HCT116 (cell line): ENCODE results near the gene ZEB1. TPM values are rescaled to one million over a fixed set of nuclear protein-coding genes. Genes with fewer than 3 reads are reported as not detected.

Experiments
- ATAC-seq: fragments of 200-7000 bp; cut with Tn5 transposase; 2 replicates; pipeline ENCODE4 v1.9.1; 2020; ENCODE audit warnings: mild to moderate bottlenecking, moderate library complexity
- BruUV-seq: library from RNA; stranded (reverse); fragments of 400-500 nt; replicated peaks from 2 replicates; lab custom pipeline; 2021; lab: Mats Ljungman, UMichigan
- CTCF ChIA-PET: fragments of 300-600 bp; sonication (Branson Sonifier 250); formaldehyde crosslinking; loops from one replicate; lab custom pipeline; 2021; ENCODE audit warnings: antibody characterized with exemption; lab: Charles Lee
- POLR2A ChIA-PET: fragments of 300-600, 350-600 bp; sonication (Branson Sonifier 250); formaldehyde crosslinking; loops from one replicate; lab custom pipeline; 2021; ENCODE audit warnings: antibody characterized with exemption; lab: Charles Lee
- RAD21 ChIA-PET, 2 experiments: fragments of 300-600 bp; sonication (Branson Sonifier 250); formaldehyde crosslinking; loops; one replicate each; lab custom pipeline; 2023; ENCODE audit warnings: low total read pairs in 2 of 2; ENCODE audit not compliant: uncharacterized antibody in 2 of 2, unreplicated experiment in 2 of 2, low non-redundant PET in 1 of 2; lab: Charles Lee
- DNase-seq: peaks from one replicate; pipeline ENCODE4 v3.0.0-alpha.2; 2010; ENCODE audit warnings: low read depth, low spot score
- H2AFZ ChIP-seq: fragments of 200-600 bp; shearing (Covaris generic), sonication (generic); 2 replicates; pipeline ENCODE4 v1.6.1; 2017; ENCODE audit warnings: low read depth, mixed run types, mixed read lengths, antibody characterized with exemption, low read length; ENCODE audit not compliant: poor library complexity, severe bottlenecking
- H3K27ac ChIP-seq: 2 replicates; pipeline ENCODE4 v1.5.1; 2012; ENCODE audit warnings: low read depth, low read length
- H3K27me3 ChIP-seq: fragments of 200-600 bp; sonication (generic); 2 replicates; pipeline ENCODE4 v1.6.1; 2016; ENCODE audit warnings: mixed run types, low read length, mixed read lengths; ENCODE audit not compliant: insufficient read depth
- H3K36me3 ChIP-seq, 2 experiments: fragments of 200-500 bp in 1 of 2; fragments of 200-600 bp in 1 of 2; sonication (Bioruptor generic) in 1 of 2; sonication (generic) in 1 of 2; 2 replicates each; pipeline versions ENCODE4 v1.5.1 to v1.6.1; 2014 to 2016; ENCODE audit warnings: low read length in 2 of 2, inconsistent platforms in 1 of 2, mixed read lengths in 1 of 2, mixed run types in 1 of 2; ENCODE audit not compliant: insufficient read depth in 2 of 2, control insufficient read depth in 1 of 2
- H3K4me1 ChIP-seq, 2 experiments: fragments of 200-600 bp in 1 of 2; sonication (generic) in 1 of 2; 2 replicates each; pipeline versions ENCODE4 v1.5.1 to v1.6.1; 2012 to 2017; ENCODE audit warnings: low read length in 2 of 2, inconsistent platforms in 1 of 2, mild to moderate bottlenecking in 1 of 2, mixed read lengths in 1 of 2, mixed run types in 1 of 2, moderate library complexity in 1 of 2; ENCODE audit not compliant: insufficient read depth in 2 of 2, control insufficient read depth in 1 of 2
- H3K4me2 ChIP-seq: fragments of 200-600 bp; sonication (generic); 2 replicates; pipeline ENCODE4 v1.6.1; 2017; ENCODE audit warnings: mixed run types, low read length, mixed read lengths
- H3K4me3 ChIP-seq, 2 experiments: fragments of 200-600 bp in 1 of 2; sonication (generic) in 1 of 2; replicated peaks in 1 of 2; 2 replicates each; pipeline ENCODE4 v1.5.1; 2011 to 2016; ENCODE audit warnings: low read length in 2 of 2, control low read depth in 1 of 2, low read depth in 1 of 2, mild to moderate bottlenecking in 1 of 2, mixed read lengths in 1 of 2, mixed run types in 1 of 2
- H3K79me2 ChIP-seq: fragments of 200-600 bp; sonication (generic); 2 replicates; pipeline ENCODE4 v1.6.1; 2017; ENCODE audit warnings: mild to moderate bottlenecking, mixed run types, low read length, moderate library complexity, mixed read lengths; ENCODE audit not compliant: insufficient read depth
- H3K9ac ChIP-seq: fragments of 200-600 bp; sonication (generic); 2 replicates; pipeline ENCODE4 v1.6.1; 2016; ENCODE audit warnings: low read length, mixed read lengths
- H3K9me2 ChIP-seq: fragments of 200-600 bp; sonication (generic), shearing (Covaris generic); 2 replicates; pipeline ENCODE4 v1.6.1; 2017; ENCODE audit warnings: mixed run types, mild to moderate bottlenecking, moderate library complexity; ENCODE audit not compliant: insufficient read depth
- H3K9me3 ChIP-seq, 2 experiments: fragments of 200-500 bp in 1 of 2; fragments of 200-600 bp in 1 of 2; sonication (Bioruptor generic) in 1 of 2; sonication (generic) in 1 of 2; 2 replicates each; pipeline ENCODE4 v1.6.1; 2014 to 2017; ENCODE audit warnings: low read length in 2 of 2, mixed read lengths in 2 of 2, inconsistent platforms in 1 of 2, low read depth in 1 of 2, mild to moderate bottlenecking in 1 of 2, mixed run types in 1 of 2, moderate library complexity in 1 of 2; ENCODE audit not compliant: control insufficient read depth in 1 of 2, insufficient read depth in 1 of 2
- H4K20me1 ChIP-seq: fragments of 200-600 bp; sonication (generic), shearing (Covaris generic); 2 replicates; pipeline ENCODE4 v1.6.1; 2017; ENCODE audit warnings: mixed run types, mild to moderate bottlenecking, moderate library complexity; ENCODE audit not compliant: insufficient read depth
- CBX3 ChIP-seq: IDR thresholded peaks from 2 replicates; pipeline ENCODE4 v1.6.1; 2012; ENCODE audit warnings: low read depth
- ELF1 ChIP-seq: IDR thresholded peaks from 2 replicates; pipeline ENCODE4 v1.6.1; 2012; ENCODE audit warnings: low read depth, borderline replicate concordance
- EZH2 ChIP-seq: fragments of 200-600 bp; sonication (generic); IDR thresholded peaks from 2 replicates; pipeline ENCODE4 v1.6.1; 2017; ENCODE audit warnings: antibody characterized with exemption, mixed run types
- POLR2AphosphoS5 ChIP-seq: IDR thresholded peaks from 2 replicates; pipeline ENCODE4 v1.6.1; 2011; ENCODE audit warnings: mild to moderate bottlenecking, low read depth, low read length, moderate library complexity
- SP1 ChIP-seq: IDR thresholded peaks from 2 replicates; pipeline ENCODE4 v1.6.1; 2012; ENCODE audit warnings: low read depth
- SRF ChIP-seq: IDR thresholded peaks from 2 replicates; pipeline ENCODE4 v1.6.1; 2012; ENCODE audit warnings: low read depth
- ZFX ChIP-seq: fragments of 450-650 bp; IDR thresholded peaks from 2 replicates; pipeline ENCODE4 v1.6.1; 2017
- intact Hi-C: fragments of 100-400 bp; cut with micrococcal nuclease; formaldehyde crosslinking; loops from 2 replicates; pipeline ENCODE4 v1.10.0; 2022
- total RNA-seq: library from RNA; stranded (reverse); gene quantifications from one replicate; pipeline ENCODE4 v1.2.1, GENCODE V29; 2021; ENCODE audit not compliant: unreplicated experiment
- TF ChIP-seq, protein P1 (sequence below), 3 experiments: fragments of 200-600 bp in 1 of 3; sonication (generic) in 1 of 3; IDR thresholded peaks in 2 of 3; conservative IDR thresholded peaks in 1 of 3; 2 replicates each; pipeline ENCODE4 v1.5.1; 2012 to 2017; ENCODE audit warnings: low read depth in 2 of 3, low read length in 2 of 3, antibody characterized with exemption in 1 of 3, borderline replicate concordance in 1 of 3, control low read depth in 1 of 3, mild to moderate bottlenecking in 1 of 3, mixed read lengths in 1 of 3, mixed run types in 1 of 3, moderate library complexity in 1 of 3; ENCODE audit not compliant: insufficient read depth in 1 of 3
- TF ChIP-seq, protein P2 (sequence below): IDR thresholded peaks from 2 replicates; pipeline ENCODE4 v1.6.1; 2012; ENCODE audit warnings: low read depth
- TF ChIP-seq, protein P3 (sequence below): IDR thresholded peaks from 2 replicates; pipeline ENCODE4 v1.6.1; 2012
- TF ChIP-seq, protein P4 (sequence below): IDR thresholded peaks from 2 replicates; pipeline ENCODE4 v1.6.1; 2012

The ZEB1 gene
- total RNA-seq, 1 experiment from 2014 or later: 3.4 TPM

DNA sequence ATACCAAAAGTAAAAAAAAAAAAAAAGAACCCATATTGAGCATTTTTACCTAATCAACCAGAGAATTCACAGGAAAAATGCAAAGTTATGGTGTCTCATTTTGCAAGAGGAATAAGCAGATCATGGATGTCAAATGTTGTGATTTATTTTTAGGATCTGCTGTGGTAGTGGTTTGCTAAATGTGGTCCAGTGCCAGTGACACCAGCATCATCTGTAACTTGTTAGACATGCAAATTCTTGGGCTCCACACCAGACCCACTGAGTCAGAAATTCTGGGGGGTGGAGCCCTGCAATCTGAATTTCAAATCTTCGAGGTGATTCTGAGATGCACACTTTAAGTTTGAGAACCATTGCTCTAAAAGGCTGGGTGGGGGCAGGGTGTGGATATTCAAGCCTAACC lies 30.1 kb upstream of the ZEB1 start:
- ChIA-PET RAD21 (no interaction called here), CTCF (no interaction called here), POLR2A (interaction anchor here (0.6 kb wide), 1 partner anchor 252 kb away, joined by 3 read pairs; no protein-coding TSS in a partner anchor)
- H3K79me2 ChIP-seq: no peaks in the 10 kb centered on the region
- H3K4me3 ChIP-seq: no peak overlapping the region
- DNase-seq (no peak), ATAC-seq (no peak)
- no peak overlapping the region for H3K27ac ChIP-seq
- no peaks in the 10 kb centered on the region for H3K36me3 ChIP-seq
- H3K4me2 ChIP-seq: no peak overlapping the region
- BruUV-seq: no TSS peak
- intact Hi-C loops: no loop called here
- H3K9ac ChIP-seq: no peak overlapping the region
- H3K4me1 ChIP-seq: no peaks in the 10 kb centered on the region
- H3K9me2 ChIP-seq: no peaks in the 10 kb centered on the region
- no peak overlapping the region for H2AFZ ChIP-seq
- no peaks in the 10 kb centered on the region for H3K27me3 ChIP-seq
- TF ChIP-seq, protein P1, sequence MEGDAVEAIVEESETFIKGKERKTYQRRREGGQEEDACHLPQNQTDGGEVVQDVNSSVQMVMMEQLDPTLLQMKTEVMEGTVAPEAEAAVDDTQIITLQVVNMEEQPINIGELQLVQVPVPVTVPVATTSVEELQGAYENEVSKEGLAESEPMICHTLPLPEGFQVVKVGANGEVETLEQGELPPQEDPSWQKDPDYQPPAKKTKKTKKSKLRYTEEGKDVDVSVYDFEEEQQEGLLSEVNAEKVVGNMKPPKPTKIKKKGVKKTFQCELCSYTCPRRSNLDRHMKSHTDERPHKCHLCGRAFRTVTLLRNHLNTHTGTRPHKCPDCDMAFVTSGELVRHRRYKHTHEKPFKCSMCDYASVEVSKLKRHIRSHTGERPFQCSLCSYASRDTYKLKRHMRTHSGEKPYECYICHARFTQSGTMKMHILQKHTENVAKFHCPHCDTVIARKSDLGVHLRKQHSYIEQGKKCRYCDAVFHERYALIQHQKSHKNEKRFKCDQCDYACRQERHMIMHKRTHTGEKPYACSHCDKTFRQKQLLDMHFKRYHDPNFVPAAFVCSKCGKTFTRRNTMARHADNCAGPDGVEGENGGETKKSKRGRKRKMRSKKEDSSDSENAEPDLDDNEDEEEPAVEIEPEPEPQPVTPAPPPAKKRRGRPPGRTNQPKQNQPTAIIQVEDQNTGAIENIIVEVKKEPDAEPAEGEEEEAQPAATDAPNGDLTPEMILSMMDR (IDR thresholded peaks at IDR 0.05 in 2 of 3, conservative IDR thresholded peaks at IDR 0.05 in 1 of 3; ENCODE audit: borderline replicate concordance in 1 of 3, insufficient read depth in 1 of 3, low read depth in 2 of 3, low read length in 2 of 3): no peak
- TF ChIP-seq CBX3: no peak
- TF ChIP-seq, protein P2, sequence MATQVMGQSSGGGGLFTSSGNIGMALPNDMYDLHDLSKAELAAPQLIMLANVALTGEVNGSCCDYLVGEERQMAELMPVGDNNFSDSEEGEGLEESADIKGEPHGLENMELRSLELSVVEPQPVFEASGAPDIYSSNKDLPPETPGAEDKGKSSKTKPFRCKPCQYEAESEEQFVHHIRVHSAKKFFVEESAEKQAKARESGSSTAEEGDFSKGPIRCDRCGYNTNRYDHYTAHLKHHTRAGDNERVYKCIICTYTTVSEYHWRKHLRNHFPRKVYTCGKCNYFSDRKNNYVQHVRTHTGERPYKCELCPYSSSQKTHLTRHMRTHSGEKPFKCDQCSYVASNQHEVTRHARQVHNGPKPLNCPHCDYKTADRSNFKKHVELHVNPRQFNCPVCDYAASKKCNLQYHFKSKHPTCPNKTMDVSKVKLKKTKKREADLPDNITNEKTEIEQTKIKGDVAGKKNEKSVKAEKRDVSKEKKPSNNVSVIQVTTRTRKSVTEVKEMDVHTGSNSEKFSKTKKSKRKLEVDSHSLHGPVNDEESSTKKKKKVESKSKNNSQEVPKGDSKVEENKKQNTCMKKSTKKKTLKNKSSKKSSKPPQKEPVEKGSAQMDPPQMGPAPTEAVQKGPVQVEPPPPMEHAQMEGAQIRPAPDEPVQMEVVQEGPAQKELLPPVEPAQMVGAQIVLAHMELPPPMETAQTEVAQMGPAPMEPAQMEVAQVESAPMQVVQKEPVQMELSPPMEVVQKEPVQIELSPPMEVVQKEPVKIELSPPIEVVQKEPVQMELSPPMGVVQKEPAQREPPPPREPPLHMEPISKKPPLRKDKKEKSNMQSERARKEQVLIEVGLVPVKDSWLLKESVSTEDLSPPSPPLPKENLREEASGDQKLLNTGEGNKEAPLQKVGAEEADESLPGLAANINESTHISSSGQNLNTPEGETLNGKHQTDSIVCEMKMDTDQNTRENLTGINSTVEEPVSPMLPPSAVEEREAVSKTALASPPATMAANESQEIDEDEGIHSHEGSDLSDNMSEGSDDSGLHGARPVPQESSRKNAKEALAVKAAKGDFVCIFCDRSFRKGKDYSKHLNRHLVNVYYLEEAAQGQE: no peak
- TF ChIP-seq POLR2AphosphoS5: no peak
- TF ChIP-seq ZFX: no peak
- no peak for TF ChIP-seq SP1
- no peak for TF ChIP-seq SRF
- TF ChIP-seq, protein P3, sequence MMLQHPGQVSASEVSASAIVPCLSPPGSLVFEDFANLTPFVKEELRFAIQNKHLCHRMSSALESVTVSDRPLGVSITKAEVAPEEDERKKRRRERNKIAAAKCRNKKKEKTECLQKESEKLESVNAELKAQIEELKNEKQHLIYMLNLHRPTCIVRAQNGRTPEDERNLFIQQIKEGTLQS: no peak
- TF ChIP-seq ELF1: no peak
- TF ChIP-seq, protein P4, sequence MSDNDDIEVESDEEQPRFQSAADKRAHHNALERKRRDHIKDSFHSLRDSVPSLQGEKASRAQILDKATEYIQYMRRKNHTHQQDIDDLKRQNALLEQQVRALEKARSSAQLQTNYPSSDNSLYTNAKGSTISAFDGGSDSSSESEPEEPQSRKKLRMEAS: no peak
- TF ChIP-seq EZH2: no peak
- H3K9me3 ChIP-seq: no peaks in the 10 kb centered on the region
- no peaks in the 10 kb centered on the region for H4K20me1 ChIP-seq
